GM13976 (cell line): Measurements from ENCODE around the gene SYNE3.

Source experiments
- DNase-seq: peaks from one replicate; pipeline ENCODE4 v3.0.0; 2012; ENCODE audit warnings: low spot score
- in situ Hi-C: fragments of 300-500 bp; cut with MboI; formaldehyde crosslinking; loops from one replicate; pipeline ENCODE4 v1.12.0; 2022; ENCODE audit warnings: low sequenced_read_pairs, mixed read lengths, inconsistent platforms; ENCODE audit not compliant: unreplicated experiment
- TF ChIP-seq, protein P1 (sequence below): IDR thresholded peaks from 2 replicates; pipeline ENCODE4 v1.5.1; 2012; ENCODE audit warnings: borderline replicate concordance, mild to moderate bottlenecking; ENCODE audit not compliant: insufficient read depth; ENCODE audit errors: extremely low read depth, missing control alignments, control extremely low read depth

The SYNE3 gene

GRCh38 chr14:95548328-95548929, 32.0 kb upstream of the SYNE3 start:
- in situ Hi-C loops = no loop called here
- DNase-seq = no peak
- TF ChIP-seq, protein P1, sequence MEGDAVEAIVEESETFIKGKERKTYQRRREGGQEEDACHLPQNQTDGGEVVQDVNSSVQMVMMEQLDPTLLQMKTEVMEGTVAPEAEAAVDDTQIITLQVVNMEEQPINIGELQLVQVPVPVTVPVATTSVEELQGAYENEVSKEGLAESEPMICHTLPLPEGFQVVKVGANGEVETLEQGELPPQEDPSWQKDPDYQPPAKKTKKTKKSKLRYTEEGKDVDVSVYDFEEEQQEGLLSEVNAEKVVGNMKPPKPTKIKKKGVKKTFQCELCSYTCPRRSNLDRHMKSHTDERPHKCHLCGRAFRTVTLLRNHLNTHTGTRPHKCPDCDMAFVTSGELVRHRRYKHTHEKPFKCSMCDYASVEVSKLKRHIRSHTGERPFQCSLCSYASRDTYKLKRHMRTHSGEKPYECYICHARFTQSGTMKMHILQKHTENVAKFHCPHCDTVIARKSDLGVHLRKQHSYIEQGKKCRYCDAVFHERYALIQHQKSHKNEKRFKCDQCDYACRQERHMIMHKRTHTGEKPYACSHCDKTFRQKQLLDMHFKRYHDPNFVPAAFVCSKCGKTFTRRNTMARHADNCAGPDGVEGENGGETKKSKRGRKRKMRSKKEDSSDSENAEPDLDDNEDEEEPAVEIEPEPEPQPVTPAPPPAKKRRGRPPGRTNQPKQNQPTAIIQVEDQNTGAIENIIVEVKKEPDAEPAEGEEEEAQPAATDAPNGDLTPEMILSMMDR = no peak

GRCh38 chr14:95547626-95548327, 31.3 kb upstream of the SYNE3 start:
- TF ChIP-seq, protein P1 = no peak
- in situ Hi-C loops = no loop called here
- no peak for DNase-seq

- TF ChIP-seq, protein P1 = no peak
- DNase-seq = no peak
- in situ Hi-C loops = no loop called here
These were observed 30.8 kb upstream of the SYNE3 start for GRCh38 chr14:95547272-95547625.

- TF ChIP-seq, protein P1 = no peak
- in situ Hi-C loops = no loop called here
- no peak for DNase-seq
These were observed 29.2 kb upstream of the SYNE3 start for GRCh38 chr14:95545515-95546168.

DNA sequence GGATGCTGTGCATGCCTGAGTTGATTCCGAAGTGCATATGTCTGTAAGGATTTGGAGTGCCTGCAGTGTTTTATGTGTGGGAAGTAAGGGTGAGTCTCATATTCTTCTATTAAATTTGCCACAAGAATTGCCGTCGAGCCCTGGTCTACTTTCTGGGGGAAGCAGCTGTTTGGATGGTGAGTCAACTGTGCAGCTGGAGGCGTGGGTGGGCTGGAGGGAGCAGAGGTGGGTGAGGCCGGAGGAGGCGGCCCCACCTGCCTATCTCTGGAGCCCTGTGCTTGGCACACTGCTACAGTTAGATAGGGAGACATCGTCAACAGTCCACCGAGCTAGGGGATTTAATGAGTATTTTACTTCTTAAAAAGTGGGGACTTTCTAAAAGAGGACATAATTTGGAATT, 28.1 kb upstream of the SYNE3 start:
- in situ Hi-C loops = no loop called here
- DNase-seq = no peak
- TF ChIP-seq, protein P1 = no peak

DNA sequence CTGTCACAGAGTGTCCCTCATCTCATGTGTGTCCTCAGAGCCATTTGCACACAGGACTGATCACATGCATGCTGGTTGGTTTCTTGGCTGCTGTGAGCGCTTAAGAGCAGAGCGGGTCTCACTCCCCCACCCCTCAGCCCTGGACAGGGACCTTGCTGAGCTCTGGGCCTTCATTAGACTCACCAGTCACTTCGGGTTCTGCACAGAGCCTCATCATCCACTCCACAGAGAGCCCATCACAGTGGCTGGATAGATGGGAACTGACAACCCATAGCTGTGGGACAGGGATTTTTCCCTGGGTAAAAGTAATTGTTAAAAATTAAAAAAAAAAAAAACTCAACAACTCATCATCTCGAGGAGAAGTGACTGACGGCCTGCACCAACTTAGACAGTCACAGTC, 26.6 kb upstream of the SYNE3 start:
- in situ Hi-C loops = no loop called here
- TF ChIP-seq, protein P1 = no peak
- no peak for DNase-seq
